HepG2 (cell line): ENCODE measurements around the gene ASXL3. TPM values are rescaled to one million over a fixed set of nuclear protein-coding genes. Genes with fewer than 3 reads are reported as not detected.

Experiments
- ATAC-seq: fragments of 200-7000 bp; cut with Tn5 transposase; 3 replicates; pipeline ENCODE4 v1.9.1; 2020; ENCODE audit warnings: mild to moderate bottlenecking, moderate library complexity
- BruUV-seq: library from RNA; stranded (reverse); fragments of 400-500 nt; replicated peaks from 2 replicates; lab custom pipeline; 2021; lab: Mats Ljungman, UMichigan
- CTCF ChIA-PET: fragments of 300-600 bp; formaldehyde crosslinking; extraction: SDS; loops from one replicate; lab custom pipeline; 2021; ENCODE audit warnings: low total read pairs, inconsistent platforms, low intra/inter-chr PET ratio; lab: Yijun Ruan, JAX
- POLR2A ChIA-PET: fragments of 350-600 bp; sonication (Branson Sonifier 250); formaldehyde crosslinking; loops from one replicate; lab custom pipeline; 2020; ENCODE audit warnings: antibody characterized with exemption, inconsistent platforms; lab: Yijun Ruan, JAX
- DNase-seq: peaks from one replicate; pipeline ENCODE4 v3.0.0-alpha.2; 2015; ENCODE audit warnings: low spot score
- FAIRE-seq: peaks from 3 replicates; lab custom pipeline; 2011; peaks lifted over from hg19 to GRCh38; lab: Jason Lieb, UNC
- H2AFZ ChIP-seq: one replicate; pipeline ENCODE4 v1.6.1; 2011; ENCODE audit warnings: low read length, inconsistent platforms
- H3K27ac ChIP-seq: fragments of 300-600 bp; 3 replicates; pipeline ENCODE4 v1.8.0; 2011; ENCODE audit warnings: mixed run types, mild to moderate bottlenecking, mixed read lengths, low read length, inconsistent platforms; ENCODE audit not compliant: insufficient read depth; ENCODE audit errors: extremely low read length
- H3K27me3 ChIP-seq, 2 experiments: fragments of 200-600 bp in 1 of 2; 2 replicates in 1 of 2; 3 replicates in 1 of 2; pipeline versions ENCODE4 v1.6.0 to v1.8.0; 2011; ENCODE audit warnings: low read length in 2 of 2, mild to moderate bottlenecking in 2 of 2, moderate library complexity in 2 of 2, inconsistent platforms in 1 of 2; ENCODE audit not compliant: insufficient read depth in 2 of 2, control insufficient read depth in 1 of 2
- H3K36me3 ChIP-seq, 2 experiments: fragments of 200-600 bp in 1 of 2; replicated peaks in 1 of 2; 2 replicates in 1 of 2; 3 replicates in 1 of 2; pipeline versions ENCODE4 v1.5.1 to v1.8.0; 2011; ENCODE audit warnings: low read length in 2 of 2, inconsistent platforms in 1 of 2; ENCODE audit not compliant: insufficient read depth in 2 of 2, control insufficient read depth in 1 of 2
- H3K4me1 ChIP-seq: 2 replicates; pipeline ENCODE4 v1.5.1; 2012; ENCODE audit warnings: low read length, inconsistent platforms; ENCODE audit not compliant: insufficient read depth
- H3K4me2 ChIP-seq: 2 replicates; pipeline ENCODE4 v1.6.0; 2011; ENCODE audit warnings: low read depth, low read length, inconsistent platforms
- H3K4me3 ChIP-seq, 3 experiments: fragments of 200-600 bp in 1 of 3; sonication (generic), shearing (Covaris generic) in 1 of 3; replicated peaks in 1 of 3; 2 replicates each; pipeline ENCODE4 v1.5.1; 2011 to 2016; ENCODE audit warnings: low read length in 3 of 3, inconsistent platforms in 2 of 3, low read depth in 2 of 3, mild to moderate bottlenecking in 2 of 3, control low read depth in 1 of 3, mixed read lengths in 1 of 3; ENCODE audit not compliant: insufficient read depth in 1 of 3
- H3K79me2 ChIP-seq: one replicate; pipeline ENCODE4 v1.6.1; 2011; ENCODE audit warnings: low read length, inconsistent platforms; ENCODE audit not compliant: insufficient read depth
- H3K9ac ChIP-seq: 2 replicates; pipeline ENCODE4 v1.6.0; 2011; ENCODE audit warnings: mild to moderate bottlenecking, low read depth, low read length, inconsistent platforms; ENCODE audit not compliant: insufficient read depth
- H3K9me3 ChIP-seq: 2 replicates; pipeline ENCODE4 v1.5.1; 2012; ENCODE audit warnings: mild to moderate bottlenecking, low read length
- H4K20me1 ChIP-seq: 2 replicates; pipeline ENCODE4 v1.6.0; 2011; ENCODE audit warnings: inconsistent platforms, mild to moderate bottlenecking, low read length, moderate library complexity; ENCODE audit not compliant: insufficient read depth
- DPF2 ChIP-seq: sonication (generic); formaldehyde crosslinking; IDR thresholded peaks from 2 replicates; pipeline ENCODE4 v1.4.0; 2020; ENCODE audit warnings: mild to moderate bottlenecking, low read depth, missing genetic modification reagents, borderline replicate concordance
- MEIS2 ChIP-seq: sonication (generic); formaldehyde crosslinking; IDR thresholded peaks from 2 replicates; pipeline ENCODE4 v1.9.0; 2021; ENCODE audit warnings: mild to moderate bottlenecking, missing genetic modification reagents
- PRPF4 ChIP-seq: fragments of 200-400 bp; formaldehyde crosslinking; IDR thresholded peaks from 2 replicates; pipeline ENCODE4 v1.6.1; 2016; ENCODE audit warnings: low read length, low read depth; ENCODE audit not compliant: poor library complexity, severe bottlenecking
- TCF12 ChIP-seq, 2 experiments: fragments of 450-650 bp in 1 of 2; sonication (generic) in 1 of 2; formaldehyde crosslinking in 1 of 2; IDR thresholded peaks; 2 replicates each; pipeline versions ENCODE4 v1.6.1 to v1.8.0; 2017 to 2022; ENCODE audit warnings: antibody characterized with exemption in 1 of 2, mild to moderate bottlenecking in 1 of 2, missing genetic modification reagents in 1 of 2, moderate library complexity in 1 of 2
- THRA ChIP-seq: sonication (generic); formaldehyde crosslinking; IDR thresholded peaks from 2 replicates; pipeline ENCODE4 v1.4.0; 2020; ENCODE audit warnings: missing genetic modification reagents, borderline replicate concordance
- ZBTB1 ChIP-seq: sonication (generic); formaldehyde crosslinking; IDR thresholded peaks from 2 replicates; pipeline ENCODE4 v1.4.0; 2020; ENCODE audit warnings: missing genetic modification reagents, borderline replicate concordance
- ZFP82 ChIP-seq: sonication (generic); formaldehyde crosslinking; IDR thresholded peaks from 2 replicates; pipeline ENCODE4 v1.5.1; 2020; ENCODE audit warnings: mild to moderate bottlenecking, missing genetic modification reagents, borderline replicate concordance
- ZNF343 ChIP-seq: sonication (generic); formaldehyde crosslinking; IDR thresholded peaks from 2 replicates; pipeline ENCODE4 v1.4.0; 2020; ENCODE audit warnings: mild to moderate bottlenecking, missing genetic modification reagents
- ZNF367 ChIP-seq: sonication (generic); formaldehyde crosslinking; IDR thresholded peaks from 2 replicates; pipeline ENCODE4 v1.4.0; 2020; ENCODE audit warnings: missing genetic modification reagents, borderline replicate concordance
- ZNF549 ChIP-seq: sonication (generic); formaldehyde crosslinking; IDR thresholded peaks from 2 replicates; pipeline ENCODE4 v1.5.0; 2020; ENCODE audit warnings: missing genetic modification reagents
- ZNF607 ChIP-seq: sonication (generic); formaldehyde crosslinking; IDR thresholded peaks from 2 replicates; pipeline ENCODE4 v1.5.1; 2020; ENCODE audit warnings: missing genetic modification reagents, mild to moderate bottlenecking, borderline replicate concordance
- ZNF776 ChIP-seq: sonication (generic); formaldehyde crosslinking; IDR thresholded peaks from 2 replicates; pipeline ENCODE4 v1.4.0; 2020; ENCODE audit warnings: mild to moderate bottlenecking, missing genetic modification reagents
- ZNF879 ChIP-seq: sonication (generic); formaldehyde crosslinking; IDR thresholded peaks from 2 replicates; pipeline ENCODE4 v1.8.1; 2023; ENCODE audit warnings: missing genetic modification reagents
- WGBS: methylation state at CpG from one replicate; pipeline ENCODE4 v1.1.6; 2017; ENCODE audit warnings: low lambda C conversion rate; 5-methylcytosine and 5-hydroxymethylcytosine counted together
- in situ Hi-C: cut with HindIII; loops from 2 replicates; pipeline ENCODE4 v1.10.0; 2017; ENCODE audit warnings: low pct_unique_long_range_greater_than_20kb; ENCODE audit not compliant: extremely low pct_ligation_motif_present
- intact Hi-C: fragments of 100-400 bp; cut with micrococcal nuclease; formaldehyde crosslinking; loops from one replicate; pipeline ENCODE4 v1.10.0; 2022; ENCODE audit not compliant: unreplicated experiment
- polyA plus RNA-seq, 8 experiments: library from polyadenylated mRNA; depleted of rRNA in 3 of 8; stranded (reverse) in 7 of 8; unstranded in 1 of 8; fragments of >200 nt; fragmentation: Illumina TruSeq in 4 of 8; extraction: Trizol in 4 of 8; gene quantifications; 2 replicates each; pipeline versions ENCODE4 v1.2.1 to v1.2.3, GENCODE V29; 2011 to 2016; ENCODE audit warnings: low read depth in 4 of 8, missing spikeins in 1 of 8, mixed read lengths in 1 of 8; ENCODE audit not compliant: insufficient read depth in 1 of 8
- total RNA-seq, 5 experiments: library from RNA; depleted of rRNA; stranded (reverse); fragments of >200 nt; fragmentation: Illumina TruSeq; extraction: Trizol; gene quantifications; 2 replicates each; pipeline ENCODE4 v1.2.3, GENCODE V29; 2016; ENCODE audit warnings: low read depth in 1 of 5
- TF ChIP-seq, protein P1 (sequence below): sonication (generic); formaldehyde crosslinking; IDR thresholded peaks from 2 replicates; pipeline ENCODE4 v1.4.0; 2020; ENCODE audit warnings: mild to moderate bottlenecking, missing genetic modification reagents, borderline replicate concordance

The ASXL3 gene
- total and polyA plus RNA-seq, 2 of the 13 experiments (the other 11 are each of a cell fraction or from before 2014, with no cell fraction given), result not detected

GRCh38 chr18:33538418-33539042 is 39.5 kb upstream of the ASXL3 start:
- H2AFZ ChIP-seq, result no peak overlapping the region
- no peaks in the 10 kb centered on the region for H3K36me3 ChIP-seq
- no peaks in the 10 kb centered on the region for H4K20me1 ChIP-seq
- H3K4me2 ChIP-seq, result no peak overlapping the region
- CTCF ChIA-PET, result no interaction called here
- DNase-seq, result no peak
- BruUV-seq, result no TSS peak
- FAIRE-seq, result no peak
- no peaks in the 10 kb centered on the region for H3K27me3 ChIP-seq
- TF ChIP-seq, protein P1, sequence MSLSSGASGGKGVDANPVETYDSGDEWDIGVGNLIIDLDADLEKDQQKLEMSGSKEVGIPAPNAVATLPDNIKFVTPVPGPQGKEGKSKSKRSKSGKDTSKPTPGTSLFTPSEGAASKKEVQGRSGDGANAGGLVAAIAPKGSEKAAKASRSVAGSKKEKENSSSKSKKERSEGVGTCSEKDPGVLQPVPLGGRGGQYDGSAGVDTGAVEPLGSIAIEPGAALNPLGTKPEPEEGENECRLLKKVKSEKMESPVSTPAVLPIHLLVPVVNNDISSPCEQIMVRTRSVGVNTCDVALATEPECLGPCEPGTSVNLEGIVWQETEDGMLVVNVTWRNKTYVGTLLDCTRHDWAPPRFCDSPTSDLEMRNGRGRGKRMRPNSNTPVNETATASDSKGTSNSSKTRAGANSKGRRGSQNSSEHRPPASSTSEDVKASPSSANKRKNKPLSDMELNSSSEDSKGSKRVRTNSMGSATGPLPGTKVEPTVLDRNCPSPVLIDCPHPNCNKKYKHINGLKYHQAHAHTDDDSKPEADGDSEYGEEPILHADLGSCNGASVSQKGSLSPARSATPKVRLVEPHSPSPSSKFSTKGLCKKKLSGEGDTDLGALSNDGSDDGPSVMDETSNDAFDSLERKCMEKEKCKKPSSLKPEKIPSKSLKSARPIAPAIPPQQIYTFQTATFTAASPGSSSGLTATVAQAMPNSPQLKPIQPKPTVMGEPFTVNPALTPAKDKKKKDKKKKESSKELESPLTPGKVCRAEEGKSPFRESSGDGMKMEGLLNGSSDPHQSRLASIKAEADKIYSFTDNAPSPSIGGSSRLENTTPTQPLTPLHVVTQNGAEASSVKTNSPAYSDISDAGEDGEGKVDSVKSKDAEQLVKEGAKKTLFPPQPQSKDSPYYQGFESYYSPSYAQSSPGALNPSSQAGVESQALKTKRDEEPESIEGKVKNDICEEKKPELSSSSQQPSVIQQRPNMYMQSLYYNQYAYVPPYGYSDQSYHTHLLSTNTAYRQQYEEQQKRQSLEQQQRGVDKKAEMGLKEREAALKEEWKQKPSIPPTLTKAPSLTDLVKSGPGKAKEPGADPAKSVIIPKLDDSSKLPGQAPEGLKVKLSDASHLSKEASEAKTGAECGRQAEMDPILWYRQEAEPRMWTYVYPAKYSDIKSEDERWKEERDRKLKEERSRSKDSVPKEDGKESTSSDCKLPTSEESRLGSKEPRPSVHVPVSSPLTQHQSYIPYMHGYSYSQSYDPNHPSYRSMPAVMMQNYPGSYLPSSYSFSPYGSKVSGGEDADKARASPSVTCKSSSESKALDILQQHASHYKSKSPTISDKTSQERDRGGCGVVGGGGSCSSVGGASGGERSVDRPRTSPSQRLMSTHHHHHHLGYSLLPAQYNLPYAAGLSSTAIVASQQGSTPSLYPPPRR, result no peak
- TF ChIP-seq ZNF367 (CRISPR knock-in tag) (no peak), MEIS2 (no peak), ZFP82 (CRISPR knock-in tag) (no peak), ZNF549 (CRISPR knock-in tag) (no peak), PRPF4 (no peak), ZNF343 (no peak), ZNF607 (CRISPR knock-in tag) (no peak), ZNF879 (CRISPR knock-in tag) (no peak), DPF2 (CRISPR knock-in tag) (no peak), ZNF776 (CRISPR knock-in tag) (no peak), THRA (CRISPR knock-in tag) (no peak), TCF12 (IDR thresholded peaks at IDR 0.05) (no peak), TCF12 (CRISPR knock-in tag; IDR thresholded peaks at IDR 0.05) (no peak), ZBTB1 (CRISPR knock-in tag) (no peak)
- TF ChIP-seq, all 625 proteins: peak for 0
- intact Hi-C loops, result no loop called here
- H3K4me3 ChIP-seq, result no peak overlapping the region
- no peaks in the 10 kb centered on the region for H3K4me1 ChIP-seq
- in situ Hi-C loops, result no loop called here
- H3K9ac ChIP-seq, result no peak overlapping the region
- H3K9me3 ChIP-seq, result no peaks in the 10 kb centered on the region
- no peak overlapping the region for H3K27ac ChIP-seq
- POLR2A ChIA-PET, result no interaction called here
- WGBS, result 14% methylated on average over 6 of the region's 6 CpGs
- ATAC-seq, result no peak
- H3K79me2 ChIP-seq, result no peaks in the 10 kb centered on the region
